GM21447 (cell line): ENCODE data around the gene D2HGDH.
"Not testable (repeated sequence)": the region's sequence is repeated elsewhere in the genome, so short reads cannot be mapped to it uniquely, and the experiment has no call there.

ENCODE experiments used
- ATAC-seq: cut with Tn5 transposase; IDR thresholded peaks from one replicate; pipeline ENCODE4 v1.9.1; 2021; ENCODE audit not compliant: unreplicated experiment

Gene D2HGDH

DNA sequence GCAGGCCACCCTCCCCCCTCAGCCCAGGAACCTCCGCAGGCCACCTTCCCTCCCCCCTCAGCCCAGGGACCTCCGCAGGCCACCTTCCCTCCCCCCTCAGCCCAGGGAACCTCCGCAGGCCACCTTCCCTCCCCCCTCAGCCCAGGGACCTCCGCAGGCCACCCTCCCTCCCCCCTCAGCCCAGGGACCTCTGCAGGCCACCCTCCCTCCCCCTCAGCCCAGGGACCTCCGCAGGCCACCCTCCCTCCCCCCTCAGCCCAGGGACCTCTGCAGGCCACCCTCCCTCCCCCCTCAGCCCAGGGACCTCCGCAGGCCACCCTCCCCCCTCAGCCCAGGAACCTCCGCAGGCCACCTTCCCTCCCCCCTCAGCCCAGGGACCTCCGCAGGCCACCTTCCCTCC is 71.8 kb downstream of the D2HGDH start:
- ATAC-seq: not testable (repeated sequence)

DNA sequence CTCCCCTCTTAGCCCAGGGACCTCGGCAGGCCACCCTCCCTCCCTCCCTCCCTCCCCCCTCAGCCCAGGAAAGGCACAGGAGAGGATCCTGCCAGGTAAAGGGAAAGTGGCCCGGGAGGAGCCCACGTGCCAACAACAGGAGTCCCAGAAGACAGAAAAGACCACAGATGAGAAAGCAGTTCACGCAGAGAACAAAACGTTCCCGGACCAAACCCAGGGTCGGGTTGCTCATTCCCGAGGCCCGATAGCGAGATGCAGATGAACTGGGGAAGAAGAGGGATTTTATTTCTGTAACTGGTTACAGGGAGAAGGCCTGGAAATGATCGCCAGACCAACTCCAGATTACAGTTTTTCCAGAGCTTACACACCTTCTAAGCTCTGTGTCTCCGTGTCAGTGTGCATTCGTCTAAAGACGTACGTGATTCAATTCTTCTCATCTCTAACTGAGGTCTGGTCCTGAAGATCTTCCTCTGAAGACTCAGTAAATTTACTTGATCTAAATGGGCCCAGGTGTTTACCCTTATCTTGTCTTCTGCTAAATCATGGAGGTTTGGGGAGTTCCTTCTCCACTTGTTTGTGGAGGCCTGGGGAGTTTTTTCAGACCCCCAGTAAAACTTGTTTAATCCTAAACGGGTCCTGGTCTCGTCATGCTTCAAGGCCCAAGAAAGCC is 73.8 kb downstream of the D2HGDH start:
- ATAC-seq: no peak

DNA sequence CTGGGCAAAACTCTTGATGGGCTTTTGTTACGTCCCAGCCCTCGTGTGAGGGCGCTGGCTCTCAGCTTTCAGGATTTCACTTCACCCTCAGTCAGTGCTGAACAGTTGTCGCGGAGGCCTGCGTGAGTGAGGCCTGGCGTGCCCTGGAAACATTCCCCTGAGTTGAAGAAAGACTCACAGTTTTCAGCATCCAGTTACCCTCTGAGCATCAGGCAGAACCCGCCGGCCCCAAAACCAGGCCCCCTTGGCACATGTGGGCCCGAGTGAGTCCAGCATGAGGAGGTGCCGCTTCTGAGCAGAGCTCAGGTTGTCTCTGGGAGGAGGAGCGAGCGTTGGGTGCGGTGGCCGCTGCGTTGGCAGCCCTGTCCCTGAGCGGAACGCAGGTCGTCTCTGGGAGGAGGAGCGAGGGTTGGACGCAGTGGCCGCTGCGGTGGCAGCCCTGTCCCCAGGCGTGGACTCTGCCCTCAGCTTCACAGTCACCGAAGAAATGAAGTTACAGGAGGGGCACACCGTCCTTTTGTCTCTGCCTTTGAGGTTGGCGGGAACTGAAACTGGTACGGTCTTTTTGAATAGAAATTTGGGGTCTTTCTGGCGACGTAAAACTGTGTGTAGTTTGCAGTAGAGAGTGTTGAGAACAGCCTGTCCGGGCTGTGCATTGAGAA is 74.4 kb downstream of the D2HGDH start, which contains the start of gene NEU4:
Gene NEU4, plus strand, starts transcription at position 473 of the 662 bp plus-strand sequence. CDS start 5,292 bp downstream, outside the sequence.
- no peak for ATAC-seq

DNA sequence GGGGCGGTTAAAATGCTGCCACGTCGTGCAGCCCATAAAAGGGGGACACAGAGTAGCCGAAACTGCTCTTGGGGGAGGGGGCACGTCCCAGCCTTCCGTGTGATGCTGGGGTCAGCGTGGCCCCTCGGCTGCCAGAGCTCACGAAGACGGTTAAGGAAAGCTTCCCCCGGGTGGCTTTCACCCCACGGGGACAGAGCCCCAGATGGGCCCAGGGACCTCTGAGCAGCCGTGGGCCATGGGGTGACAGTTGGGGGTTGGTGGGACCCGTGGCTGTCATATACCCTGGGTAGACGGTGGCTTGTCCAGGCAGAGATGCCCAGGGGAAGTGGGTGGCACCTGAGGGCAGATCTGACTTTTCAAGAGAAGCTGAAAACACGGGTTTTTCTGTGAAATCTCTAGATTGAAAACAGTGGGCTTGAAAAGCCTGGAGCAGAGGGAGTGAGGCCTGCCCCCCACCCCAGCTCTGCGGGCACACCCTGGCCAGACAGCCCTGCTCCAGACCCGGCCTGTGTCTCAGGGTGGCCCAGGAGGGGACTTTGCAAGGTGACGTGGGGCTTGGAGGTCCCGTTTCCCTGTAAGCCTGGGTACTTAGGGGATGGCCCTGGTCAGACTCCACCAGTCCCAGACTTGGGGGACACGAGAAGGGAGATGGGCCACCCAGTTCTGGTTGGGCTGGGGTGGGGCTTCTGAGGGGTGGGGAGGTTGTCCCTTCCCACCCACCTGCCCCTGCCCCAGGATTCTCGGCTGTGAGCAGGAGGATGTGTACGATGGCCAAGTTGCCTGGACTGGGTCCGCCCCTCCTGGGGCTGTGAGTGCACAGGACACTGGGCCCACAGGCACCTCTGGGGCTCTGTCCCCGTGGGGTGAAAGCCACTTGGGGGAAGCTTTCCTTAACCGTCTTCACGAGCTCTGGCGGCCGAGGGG is 75.2 kb downstream of the D2HGDH start:
- ATAC-seq: no peak

DNA sequence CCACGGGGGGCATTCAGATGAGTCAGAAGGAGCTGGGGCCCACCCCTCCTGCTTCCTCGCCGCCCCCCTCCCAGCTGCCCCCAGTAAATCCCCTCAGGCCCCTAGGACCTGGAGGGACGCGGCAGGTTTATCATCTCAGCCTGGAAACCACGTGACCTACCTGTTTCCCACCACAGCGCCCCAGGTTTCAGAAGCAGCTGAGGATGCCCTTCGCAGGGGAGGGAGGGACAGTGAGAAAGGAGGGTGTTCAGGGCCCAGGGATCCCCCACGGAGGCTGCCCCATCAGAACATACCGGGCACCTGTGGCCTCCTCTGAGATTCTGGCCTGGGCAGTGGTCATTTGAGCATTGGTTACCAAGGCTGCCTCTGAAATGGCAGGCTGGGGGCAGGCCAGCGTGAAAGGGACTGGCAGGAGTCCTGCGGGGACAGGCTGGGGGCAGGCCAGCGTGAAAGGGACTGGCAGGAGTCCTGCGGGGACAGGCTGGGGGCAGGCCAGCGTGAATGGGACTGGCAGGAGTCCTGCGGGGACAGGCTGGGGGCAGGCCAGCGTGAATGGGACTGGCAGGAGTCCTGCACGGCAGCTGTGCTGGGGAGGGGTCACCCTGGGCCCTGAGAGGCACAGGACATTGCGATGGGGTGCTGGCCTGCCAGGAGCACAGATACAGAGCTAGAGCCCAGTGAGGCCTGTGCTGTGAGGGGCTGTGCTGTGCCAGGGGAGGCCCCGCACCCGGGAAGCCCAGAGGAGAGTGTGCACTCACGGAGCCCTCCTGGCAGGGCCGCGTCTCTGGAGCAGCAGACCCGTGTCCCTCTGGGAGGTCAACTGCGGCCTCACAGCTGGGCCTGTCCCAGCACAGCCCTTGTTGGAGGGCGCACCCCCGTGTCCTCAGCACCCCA is 76.1 kb downstream of the D2HGDH start:
- ATAC-seq: no peak

DNA sequence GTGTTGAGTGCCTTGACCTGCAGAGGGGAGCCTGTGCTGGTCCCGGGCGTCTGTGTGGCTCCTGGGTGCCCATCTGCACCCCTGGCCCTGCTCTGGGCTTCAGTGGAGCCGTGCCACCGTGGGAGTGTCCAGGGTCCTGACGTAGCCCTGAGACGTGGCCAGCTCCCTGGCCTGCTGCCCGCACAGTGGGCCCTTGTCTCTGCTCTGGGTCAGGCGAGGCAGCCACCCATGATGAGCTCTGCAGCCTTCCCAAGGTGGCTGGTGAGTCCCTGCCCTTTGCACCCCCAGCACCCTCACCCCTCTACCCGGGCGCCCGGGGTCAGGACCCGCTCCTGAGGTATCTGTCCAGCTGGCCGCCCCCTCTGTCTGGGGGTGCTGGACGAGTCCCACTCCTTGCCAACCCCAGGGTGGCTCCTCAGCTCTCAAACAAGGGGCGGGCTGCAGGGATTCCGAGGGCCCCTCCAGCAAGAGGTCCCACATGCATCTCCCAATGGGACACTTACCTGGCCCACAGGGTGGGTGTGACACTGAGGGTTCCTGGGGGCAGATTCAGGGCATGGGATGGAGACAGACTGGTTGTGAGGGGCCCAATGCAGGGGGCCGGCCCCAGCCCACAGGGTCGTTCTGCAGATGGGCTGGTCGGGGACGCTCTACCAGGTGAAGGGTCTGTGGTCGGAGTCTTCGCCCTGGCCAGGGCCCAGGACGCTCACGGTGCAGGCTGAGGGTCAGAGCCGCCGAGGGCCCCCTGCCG is 76.9 kb downstream of the D2HGDH start:
- ATAC-seq: no peak

DNA sequence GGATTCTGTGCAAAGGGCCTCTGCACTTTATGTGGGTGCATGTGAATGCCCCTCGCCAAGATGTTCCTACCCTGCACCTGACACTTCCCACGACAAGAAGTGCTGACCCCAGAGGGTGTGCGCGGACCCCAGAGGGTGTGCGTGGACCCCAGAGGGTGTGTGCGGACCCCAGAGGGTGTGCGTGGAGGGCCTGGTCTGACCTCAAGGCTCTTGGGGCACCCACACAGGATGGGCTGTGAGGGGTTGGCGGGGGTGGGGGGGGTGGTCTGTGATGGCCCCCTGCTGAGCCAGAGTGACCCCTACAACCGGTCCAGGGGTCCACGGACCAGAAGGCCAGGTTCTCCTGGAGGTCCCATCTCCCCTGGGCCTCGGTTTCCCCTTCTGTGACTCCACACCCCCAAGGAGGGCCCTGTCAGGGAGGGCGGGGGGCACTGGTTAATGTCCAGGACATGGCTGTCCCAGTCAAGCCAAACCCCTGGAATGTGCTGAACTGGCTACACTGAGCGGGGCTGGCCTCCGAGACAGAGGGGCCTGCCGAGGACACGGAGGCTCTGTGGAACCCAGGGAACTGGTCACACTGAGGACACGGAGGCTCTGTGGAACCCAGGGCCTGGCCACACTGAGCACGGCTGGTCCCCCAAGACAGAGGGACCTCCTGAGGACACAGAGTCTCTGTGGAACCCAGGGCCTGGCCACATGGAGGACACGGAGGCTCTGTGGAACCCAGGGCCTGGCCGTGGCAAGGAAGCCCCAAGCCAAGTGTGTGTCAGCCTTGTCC is 77.7 kb downstream of the D2HGDH start:
- ATAC-seq: no peak

DNA sequence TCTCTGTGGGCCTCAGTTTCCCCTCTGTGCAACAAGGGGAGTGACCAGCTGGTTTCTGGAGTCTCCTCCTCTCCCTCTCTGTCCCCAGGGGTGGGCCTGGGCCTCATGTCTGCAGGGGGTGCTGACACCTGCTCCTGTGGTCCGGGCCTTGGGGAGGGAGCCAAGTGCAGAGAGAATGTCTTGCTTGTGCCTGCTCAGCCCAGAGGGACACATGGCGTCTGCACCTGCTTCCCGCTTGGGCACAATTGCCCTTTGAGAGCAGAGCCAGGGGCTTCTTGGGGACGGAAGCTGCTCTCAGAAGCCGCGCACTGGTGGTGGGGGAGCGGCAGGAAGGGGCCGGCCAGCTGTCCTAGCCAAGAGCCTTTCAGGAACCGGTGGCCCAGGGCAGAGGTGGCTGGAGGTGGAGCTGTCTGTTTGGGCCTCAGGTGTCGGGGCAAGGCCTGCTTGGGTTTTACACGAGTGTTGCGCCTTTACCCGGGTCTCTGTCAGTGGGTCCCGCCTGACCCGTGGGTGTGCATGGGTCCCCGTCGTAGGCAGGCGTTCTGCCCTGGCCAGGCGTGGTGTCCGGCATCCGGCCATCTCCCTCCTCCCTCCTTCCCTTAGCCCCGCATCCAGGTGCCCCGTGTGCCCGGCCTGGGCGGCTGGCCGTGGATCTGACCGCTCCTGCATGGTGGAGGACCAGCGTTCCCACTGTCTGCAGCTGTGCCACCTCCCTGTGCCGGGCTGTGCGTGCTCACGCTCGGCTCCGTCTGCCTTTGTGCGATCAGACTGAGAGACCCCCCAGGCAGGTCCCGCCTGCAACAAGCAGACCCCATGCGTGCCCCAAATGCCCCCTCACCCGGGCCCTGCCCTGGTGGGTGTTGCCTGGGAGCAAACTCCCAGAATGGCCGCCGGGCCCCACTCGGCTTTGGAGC is 78.6 kb downstream of the D2HGDH start:
- ATAC-seq: no peak

DNA sequence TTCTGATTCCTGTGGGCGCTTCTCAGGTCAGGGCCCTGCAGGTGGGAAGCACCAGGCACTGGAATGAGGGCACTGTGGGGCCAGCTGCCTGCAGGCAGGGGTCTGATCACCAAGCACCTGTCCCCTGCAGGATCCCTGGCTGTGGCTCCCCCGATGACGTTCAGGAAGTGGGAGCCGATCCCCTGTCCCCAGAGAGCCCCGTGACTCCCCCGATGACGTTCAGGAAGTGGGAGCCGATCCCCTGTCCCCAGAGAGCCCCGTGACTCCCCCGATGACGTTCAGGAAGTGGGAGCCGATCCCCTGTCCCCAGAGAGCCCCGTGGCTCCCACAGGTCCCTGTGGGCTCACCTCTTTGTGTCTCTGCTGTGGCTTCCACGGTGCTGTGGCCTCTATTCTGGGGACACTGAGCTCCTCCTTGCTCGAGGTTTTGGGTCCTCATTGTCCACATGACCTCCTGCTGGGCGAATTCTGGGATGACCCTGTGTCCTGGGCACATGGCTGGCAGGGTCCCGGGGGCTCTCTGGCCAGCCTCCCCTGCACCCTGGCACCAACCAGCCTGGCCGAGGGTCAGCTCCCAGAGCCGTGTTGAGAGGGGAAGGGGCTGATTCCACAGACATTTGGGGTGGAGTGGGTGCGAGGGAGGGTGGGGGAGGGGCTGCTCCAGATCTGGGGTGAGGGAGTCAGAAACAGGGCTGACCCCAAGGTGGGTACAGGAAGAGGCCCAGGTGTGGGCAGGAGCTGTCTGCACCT is 79.4 kb downstream of the D2HGDH start:
- ATAC-seq: no peak

DNA sequence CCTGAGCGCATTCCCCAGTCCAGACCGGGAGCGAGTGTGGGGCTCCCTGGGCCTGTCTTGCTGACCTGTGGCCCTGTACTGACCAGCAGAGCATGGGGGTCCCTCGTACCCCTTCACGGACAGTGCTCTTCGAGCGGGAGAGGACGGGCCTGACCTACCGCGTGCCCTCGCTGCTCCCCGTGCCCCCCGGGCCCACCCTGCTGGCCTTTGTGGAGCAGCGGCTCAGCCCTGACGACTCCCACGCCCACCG is 79.9 kb downstream of the D2HGDH start:
- no peak for ATAC-seq

DNA sequence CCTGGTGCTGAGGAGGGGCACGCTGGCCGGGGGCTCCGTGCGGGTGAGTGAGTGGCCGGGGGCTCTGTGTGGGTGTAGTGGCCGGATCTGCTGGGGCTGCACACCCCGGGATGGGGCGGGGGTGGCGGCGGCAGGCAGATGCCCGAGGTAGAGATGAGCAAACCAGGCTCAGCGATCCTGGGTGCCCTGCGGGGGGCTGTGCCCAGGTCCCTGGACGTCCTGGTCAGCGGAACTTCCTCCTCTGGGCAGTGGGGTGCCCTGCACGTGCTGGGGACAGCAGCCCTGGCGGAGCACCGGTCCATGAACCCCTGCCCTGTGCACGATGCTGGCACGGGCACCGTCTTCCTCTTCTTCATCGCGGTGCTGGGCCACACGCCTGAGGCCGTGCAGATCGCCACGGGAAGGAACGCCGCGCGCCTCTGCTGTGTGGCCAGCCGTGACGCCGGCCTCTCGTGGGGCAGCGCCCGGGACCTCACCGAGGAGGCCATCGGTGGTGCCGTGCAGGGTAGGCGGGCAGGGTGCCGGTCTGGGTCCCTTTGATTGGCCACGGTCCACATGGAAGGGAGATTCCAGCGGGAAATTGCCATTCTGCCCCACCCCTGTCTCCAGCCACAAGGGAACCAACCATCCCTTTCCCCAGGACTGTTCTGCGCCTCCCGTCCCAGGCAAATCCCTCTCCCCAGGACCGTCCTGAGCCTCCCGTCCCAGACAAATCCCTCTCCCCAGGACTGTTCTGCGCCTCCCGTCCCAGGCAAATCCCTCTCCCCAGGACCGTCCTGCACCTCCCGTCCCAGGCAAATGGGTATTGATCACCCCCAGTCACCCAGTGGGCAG is 80.4 kb downstream of the D2HGDH start:
- ATAC-seq: no peak

DNA sequence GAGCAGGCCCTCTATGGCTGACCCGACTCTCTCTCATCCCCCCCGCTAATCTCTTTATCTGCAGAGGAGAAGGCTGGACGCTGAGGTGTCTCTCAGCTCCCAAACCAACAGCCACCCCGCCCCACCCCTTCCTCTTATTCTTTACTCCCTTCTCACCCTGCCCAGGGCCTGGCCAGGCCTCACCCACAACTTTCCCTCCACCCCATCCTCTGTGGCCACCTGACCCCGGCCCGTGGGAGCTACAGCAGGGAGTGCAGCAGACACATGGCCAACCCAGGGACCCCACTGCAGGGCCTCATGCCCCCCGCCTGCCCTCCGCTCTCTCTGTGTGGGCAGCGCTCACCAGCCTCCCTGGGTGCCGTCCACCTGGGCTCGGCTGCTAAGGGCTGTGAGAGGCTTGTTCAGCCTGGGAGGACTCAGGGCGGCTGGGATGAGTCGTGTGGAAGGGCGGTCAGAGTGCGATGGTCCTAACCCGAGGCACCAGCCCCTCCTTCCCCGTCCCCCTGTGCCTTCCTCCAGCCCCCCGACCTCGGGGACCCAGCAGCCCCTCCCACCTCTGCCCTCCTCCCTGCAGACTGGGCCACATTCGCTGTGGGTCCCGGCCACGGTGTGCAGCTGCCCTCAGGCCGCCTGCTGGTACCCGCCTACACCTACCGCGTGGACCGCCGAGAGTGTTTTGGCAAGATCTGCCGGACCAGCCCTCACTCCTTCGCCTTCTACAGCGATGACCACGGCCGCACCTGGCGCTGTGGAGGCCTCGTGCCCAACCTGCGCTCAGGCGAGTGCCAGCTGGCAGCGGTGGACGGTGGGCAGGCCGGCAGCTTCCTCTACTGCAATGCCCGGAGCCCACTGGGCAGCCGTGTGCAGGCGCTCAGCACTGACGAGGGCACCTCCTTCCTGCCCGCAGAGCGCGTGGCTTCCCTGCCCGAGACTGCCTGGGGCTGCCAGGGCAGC is 81.3 kb downstream of the D2HGDH start:
- no peak for ATAC-seq

DNA sequence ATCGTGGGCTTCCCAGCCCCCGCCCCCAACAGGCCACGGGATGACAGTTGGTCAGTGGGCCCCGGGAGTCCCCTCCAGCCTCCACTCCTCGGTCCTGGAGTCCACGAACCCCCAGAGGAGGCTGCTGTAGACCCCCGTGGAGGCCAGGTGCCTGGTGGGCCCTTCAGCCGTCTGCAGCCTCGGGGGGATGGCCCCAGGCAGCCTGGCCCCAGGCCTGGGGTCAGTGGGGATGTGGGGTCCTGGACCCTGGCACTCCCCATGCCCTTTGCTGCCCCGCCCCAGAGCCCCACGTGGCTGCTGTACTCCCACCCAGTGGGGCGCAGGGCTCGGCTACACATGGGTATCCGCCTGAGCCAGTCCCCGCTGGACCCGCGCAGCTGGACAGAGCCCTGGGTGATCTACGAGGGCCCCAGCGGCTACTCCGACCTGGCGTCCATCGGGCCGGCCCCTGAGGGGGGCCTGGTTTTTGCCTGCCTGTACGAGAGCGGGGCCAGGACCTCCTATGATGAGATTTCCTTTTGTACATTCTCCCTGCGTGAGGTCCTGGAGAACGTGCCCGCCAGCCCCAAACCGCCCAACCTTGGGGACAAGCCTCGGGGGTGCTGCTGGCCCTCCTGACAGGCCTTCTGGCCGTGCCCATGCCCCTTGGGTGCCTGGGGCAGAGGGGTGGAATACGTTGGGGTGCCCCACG is 82.1 kb downstream of the D2HGDH start:
- ATAC-seq: no peak

DNA sequence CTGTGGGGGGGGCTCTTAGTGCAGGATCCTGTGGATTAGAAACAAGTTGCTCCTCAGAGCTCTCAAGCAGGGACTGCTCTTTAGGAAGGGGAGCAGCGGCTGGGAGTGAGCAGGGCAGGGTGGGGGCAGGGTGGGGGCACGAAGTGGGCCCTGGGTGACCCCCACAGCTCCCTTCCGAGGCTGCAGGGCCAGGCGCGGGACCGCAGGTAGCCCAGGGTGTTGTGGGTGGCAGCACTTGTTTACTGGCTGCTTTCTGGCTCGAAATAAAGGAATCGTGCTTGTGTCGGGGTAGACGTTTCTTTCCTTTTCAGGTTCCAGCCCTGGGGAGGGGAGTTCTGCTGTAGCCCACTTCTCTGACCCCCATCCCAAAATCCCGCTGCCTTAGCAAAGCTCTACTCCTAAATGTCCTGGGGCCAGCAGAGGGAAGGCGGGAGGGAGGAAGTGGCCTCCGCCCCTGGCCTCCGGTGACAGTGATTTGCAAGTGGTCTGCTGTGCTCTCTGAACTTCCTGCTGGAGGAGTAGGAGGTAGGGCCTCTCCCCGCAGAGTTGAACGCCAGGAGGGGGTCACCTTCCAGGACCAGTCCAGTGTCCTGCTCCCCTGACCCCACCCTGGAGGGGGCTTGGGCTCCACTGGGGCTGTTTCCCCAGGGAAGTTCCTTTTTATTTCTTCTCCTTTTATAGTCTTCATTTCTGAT is 82.8 kb downstream of the D2HGDH start:
- no peak for ATAC-seq

DNA sequence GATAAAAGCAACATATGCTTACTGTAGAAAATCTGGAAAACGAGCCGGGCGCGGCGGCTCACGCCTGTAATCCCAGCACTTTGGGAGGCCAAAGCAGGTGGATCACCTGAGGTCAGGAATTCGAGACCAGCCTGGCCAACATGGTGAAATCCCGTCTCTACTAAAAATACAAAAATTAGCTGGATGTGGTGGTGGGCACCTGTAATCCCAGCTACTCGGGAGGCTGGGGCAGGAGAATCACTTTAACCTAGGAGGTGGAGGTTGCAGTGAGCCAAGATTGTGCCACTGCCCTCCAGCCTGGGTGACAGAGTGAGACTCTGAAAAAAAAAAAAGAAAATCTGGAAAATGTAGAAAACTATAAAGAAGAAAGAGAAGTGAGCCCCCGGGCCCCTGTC is 83.4 kb downstream of the D2HGDH start:
- ATAC-seq: not testable (repeated sequence)
